Omental fat pad (tissue), 4 donors: ENCODE results near the gene SLC25A23. TPM values are rescaled to one million over a fixed set of nuclear protein-coding genes. Genes with fewer than 3 reads are reported as not detected.
"Not testable (repeated sequence)": the region's sequence is repeated elsewhere in the genome, so short reads cannot be mapped to it uniquely, and the experiment has no call there.

Experiments
- ATAC-seq: fragments of 150-250 bp; one replicate; pipeline ENCODE4 v1.9.1; 2016; ENCODE audit warnings: mild to moderate bottlenecking, moderate library complexity; ENCODE audit not compliant: low FRiP score
- DNase-seq: peaks from one replicate; pipeline ENCODE4 v3.0.0-alpha.2; 2019; ENCODE audit warnings: low spot score
- total RNA-seq, 4 donors: library from RNA; depleted of rRNA; stranded (reverse); fragments of >200 nt; gene quantifications; one replicate each; pipeline ENCODE4 v1.1.0, GENCODE V29; 2016
- TF ChIP-seq, protein P1 (sequence below), 3 donors: fragments of 450-650 bp; IDR thresholded peaks; one replicate each; pipeline ENCODE4 v1.5.1; 2016 to 2017; ENCODE audit warnings: antibody characterized with exemption in 3 of 3, mild to moderate bottlenecking in 3 of 3, moderate library complexity in 2 of 3

SLC25A23 gene
- total RNA-seq, result 10 to 100 TPM; 24.6 to 28.7 (median 26.3) TPM

DNA sequence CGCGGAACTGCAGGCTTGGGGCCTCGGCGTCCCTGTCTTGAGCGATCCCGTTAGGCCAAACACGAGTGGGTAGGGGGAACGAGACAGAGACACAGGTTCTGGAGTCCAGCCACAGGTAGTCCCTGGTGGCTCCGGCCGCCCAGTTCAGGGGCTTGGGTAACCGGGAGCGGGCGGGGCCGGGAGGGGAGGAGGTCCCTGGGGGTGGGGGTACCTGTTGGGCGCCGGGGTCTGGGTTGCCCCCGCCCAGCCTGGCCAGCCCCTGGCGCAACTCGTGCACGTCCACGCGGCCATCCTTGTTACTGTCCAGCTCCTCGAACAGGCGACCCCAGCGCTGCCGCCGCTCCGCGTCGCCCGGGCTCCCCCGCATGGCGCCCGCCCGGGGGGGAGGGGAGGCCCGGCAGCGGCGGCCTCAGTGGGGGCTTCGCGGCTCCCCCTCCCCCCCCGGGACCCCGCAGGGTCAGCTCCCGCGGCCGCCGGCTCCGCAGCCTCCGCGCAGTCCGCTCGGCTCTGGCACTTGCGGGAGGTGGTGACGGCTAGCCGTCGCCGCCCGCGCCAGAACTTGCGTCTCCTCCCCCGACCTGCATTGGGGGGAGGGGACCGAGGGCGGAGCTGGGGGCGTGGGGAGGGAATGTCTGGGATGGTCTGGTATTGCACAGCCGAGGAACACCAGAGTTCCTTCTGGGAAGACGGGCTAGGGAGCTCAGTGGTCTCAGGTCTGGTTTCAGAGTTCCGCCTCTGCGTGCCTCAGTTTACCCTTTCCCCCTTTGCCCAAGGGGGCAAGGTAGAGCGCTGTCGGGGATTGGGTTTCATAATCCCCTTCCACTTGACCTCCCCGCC is at the start of gene SLC25A23:
SLC25A23 (minus strand) TSS at position 531 of the 837 bp plus-strand sequence; CDS start at position 367, 164 bp downstream.
- DNase-seq (no peak), ATAC-seq (peak; percentile 16)
- TF ChIP-seq, protein P1, sequence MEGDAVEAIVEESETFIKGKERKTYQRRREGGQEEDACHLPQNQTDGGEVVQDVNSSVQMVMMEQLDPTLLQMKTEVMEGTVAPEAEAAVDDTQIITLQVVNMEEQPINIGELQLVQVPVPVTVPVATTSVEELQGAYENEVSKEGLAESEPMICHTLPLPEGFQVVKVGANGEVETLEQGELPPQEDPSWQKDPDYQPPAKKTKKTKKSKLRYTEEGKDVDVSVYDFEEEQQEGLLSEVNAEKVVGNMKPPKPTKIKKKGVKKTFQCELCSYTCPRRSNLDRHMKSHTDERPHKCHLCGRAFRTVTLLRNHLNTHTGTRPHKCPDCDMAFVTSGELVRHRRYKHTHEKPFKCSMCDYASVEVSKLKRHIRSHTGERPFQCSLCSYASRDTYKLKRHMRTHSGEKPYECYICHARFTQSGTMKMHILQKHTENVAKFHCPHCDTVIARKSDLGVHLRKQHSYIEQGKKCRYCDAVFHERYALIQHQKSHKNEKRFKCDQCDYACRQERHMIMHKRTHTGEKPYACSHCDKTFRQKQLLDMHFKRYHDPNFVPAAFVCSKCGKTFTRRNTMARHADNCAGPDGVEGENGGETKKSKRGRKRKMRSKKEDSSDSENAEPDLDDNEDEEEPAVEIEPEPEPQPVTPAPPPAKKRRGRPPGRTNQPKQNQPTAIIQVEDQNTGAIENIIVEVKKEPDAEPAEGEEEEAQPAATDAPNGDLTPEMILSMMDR (IDR thresholded peaks at IDR 0.05), result no peak

DNA sequence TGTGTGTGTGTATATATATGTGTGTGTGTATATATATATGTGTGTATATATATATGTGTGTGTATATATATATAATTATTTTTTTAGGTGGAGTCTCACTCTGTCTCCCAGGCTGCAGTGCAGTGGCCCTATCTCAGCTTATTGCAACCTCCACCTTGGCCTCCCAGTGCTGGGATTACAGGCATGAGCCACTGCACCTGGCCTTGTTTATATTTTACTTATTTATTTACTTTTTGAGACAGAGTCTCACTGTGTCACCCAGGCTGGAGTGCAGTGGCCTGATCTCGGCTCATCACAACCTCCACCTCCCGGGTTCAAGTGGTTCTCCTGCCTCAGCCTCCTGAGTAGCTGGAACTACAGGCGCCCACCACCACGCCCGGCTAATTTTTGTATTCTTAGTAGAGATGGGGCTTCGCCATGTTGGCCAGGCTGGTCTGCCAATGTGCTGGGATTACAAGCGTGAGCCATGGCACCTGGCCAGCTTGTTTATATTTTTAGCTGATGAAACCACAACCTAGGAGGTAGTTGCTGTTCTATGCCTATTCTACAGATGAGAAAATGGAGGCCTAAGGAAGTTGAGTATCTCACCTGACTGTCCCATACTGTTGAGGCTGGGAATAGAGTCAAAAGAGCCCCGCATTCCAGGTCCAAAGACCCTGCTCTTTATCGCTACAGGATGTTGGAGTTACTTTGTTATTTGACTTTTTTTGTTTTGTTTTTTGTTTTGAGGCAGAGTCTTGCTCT is 48.6 kb upstream of the SLC25A23 start:
- ATAC-seq, result not testable (repeated sequence)

DNA sequence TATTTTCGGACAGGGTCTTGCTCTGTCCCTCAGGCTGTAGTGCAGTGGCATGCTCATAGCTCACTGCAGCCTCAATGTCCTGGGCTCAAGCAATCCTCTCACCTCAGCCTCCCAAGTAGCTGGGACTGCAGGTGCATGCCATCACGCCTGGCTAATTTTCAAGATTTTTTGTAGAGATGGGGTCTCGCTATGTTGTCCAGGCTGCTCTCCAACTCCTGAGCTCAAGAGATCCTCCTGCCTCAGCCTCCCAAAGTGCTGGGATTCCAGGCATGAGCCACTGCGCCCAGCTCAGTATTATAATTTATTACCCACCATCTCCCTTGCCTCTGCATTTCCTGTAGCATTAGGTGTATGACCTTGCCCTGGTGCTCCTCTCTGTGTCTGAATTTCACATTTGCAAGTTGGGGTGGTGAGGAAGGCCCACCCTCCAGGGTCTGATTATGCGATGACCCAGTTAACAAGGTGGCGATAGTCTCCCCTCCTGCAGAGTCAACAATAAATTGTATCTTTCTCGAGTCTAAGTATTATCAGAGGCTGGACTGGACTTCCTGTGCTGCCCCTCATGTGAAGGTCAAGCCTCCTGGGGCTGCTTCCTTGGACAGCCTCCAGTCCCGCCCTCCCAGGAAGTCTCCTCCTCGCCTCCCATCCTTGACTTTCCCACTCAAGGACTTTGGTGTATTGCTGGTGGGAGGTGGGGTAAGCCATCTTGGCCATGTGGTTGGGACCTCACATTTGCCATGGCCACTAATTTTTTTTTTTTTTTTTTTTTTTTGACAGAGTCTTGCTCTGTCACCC is 44.0 kb upstream of the SLC25A23 start:
- no peak for ATAC-seq
- no peak for DNase-seq
- TF ChIP-seq, protein P1 (IDR thresholded peaks at IDR 0.05), result no peak

More for the DNA sequence above, 48.6 kb upstream of the SLC25A23 start:
- not testable (repeated sequence) for DNase-seq

DNA sequence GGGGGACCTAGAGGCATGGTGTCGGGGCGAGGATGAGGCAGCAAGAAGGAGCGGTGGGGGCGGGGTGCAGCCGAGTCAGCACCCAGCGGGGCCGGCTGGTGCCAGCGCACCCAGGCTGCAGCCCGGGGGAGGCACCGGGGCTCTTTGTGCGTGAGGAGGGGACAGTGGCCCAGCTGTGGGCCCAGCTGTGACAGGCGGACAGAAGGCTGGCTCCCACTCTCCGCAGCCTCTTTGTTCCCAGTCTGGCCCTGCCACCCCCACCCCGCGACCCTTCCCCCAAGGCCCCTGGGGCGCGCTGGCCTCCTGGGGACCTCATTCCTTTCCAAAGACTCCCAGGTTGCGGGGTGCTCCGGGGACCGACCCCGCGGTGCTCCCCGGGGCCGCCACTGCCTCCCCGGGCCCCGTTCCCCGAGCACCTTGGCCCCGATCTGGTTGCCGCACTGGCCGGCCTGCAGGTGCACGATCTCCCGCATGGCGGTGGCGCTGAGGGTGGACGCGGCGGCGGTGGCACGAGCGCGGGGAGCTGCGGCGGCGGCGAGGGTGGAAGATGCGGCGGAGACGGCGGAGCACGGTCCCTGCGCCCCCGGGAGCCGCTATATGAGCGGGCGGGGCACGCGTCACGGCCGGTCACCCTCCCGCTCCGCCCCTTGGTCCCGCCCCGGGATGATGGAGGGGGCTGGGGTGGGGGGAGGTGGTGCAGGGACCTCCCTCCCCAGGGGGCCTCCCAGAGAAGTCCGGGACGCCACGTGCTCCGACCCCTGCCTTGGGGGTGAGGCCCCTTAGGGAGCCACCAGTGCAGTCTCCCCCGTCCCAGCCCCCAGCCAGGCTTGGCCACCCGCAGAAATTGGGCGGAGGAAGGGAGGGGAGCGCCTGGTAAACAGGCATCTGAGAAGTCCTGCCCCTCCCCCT is 42.4 kb upstream of the SLC25A23 start, which contains the start of gene TUBB4A:
TUBB4A (minus strand) TSS at position 570 of the 909 bp plus-strand sequence; CDS start at position 473, 97 bp downstream.
- TF ChIP-seq, protein P1 (IDR thresholded peaks at IDR 0.05), result no peak
- DNase-seq (no peak), ATAC-seq (no peak)

DNA sequence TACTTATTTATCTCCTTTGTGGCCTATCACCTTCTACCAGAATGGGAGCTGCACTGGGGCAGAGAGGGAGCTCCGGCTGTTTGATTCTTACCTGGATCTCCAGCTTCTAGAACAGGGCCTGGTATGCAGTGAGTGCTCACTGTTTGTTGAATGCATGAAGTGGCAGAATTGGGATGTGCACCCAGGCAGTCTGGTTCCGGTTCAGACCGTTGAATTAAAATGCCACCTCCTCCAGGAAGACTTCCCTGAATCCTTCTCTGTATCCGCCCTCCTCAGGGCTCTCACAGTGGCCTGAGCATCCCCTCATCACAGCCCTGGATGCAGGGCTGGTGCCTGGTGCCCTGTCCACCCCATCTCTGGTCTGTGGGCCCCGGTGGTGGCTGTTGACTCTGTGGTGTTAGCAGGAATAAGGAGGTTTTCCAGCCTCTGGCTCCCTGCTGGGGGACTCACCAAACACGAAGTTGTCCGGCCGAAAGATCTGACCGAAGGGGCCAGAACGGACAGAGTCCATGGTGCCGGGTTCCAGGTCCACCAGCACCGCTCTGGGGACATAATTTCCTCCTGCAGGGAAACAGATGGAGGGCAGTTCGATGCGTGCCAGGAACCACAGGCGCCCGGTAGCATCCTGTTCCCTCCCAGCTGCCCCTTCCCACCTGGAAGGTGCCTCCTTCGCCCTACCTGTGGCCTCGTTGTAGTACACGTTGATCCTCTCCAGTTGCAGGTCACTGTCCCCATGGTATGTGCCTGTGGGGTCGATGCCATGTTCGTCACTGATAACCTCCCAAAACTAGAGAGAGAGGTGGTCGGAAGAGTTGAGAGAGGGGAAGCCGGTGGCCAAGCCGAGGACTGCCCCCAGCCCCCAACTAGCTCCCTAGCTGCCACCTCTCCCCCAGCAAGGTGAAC is 41.5 kb upstream of the SLC25A23 start:
- TF ChIP-seq, protein P1 (IDR thresholded peaks at IDR 0.05), result no peak
- DNase-seq (no peak), ATAC-seq (no peak)
